Heart left ventricle (tissue), 16 donors: ENCODE data around the gene CBFA2T3. TPM values are rescaled to one million over a fixed set of nuclear protein-coding genes. Genes with fewer than 3 reads are reported as not detected.

ENCODE experiments used
- ATAC-seq, 4 donors: fragments of 200-7000 bp; cut with Tn5 transposase; one replicate each; pipeline ENCODE4 v1.9.1; 2020 to 2022; ENCODE audit warnings: moderate library complexity in 4 of 4, mild to moderate bottlenecking in 3 of 4, moderate number of reproducible peaks in 1 of 4
- DNase-seq, 5 donors: peaks; one replicate each; pipeline ENCODE4 v3.0.0-alpha.2; 2020
- H3K27ac ChIP-seq, 12 donors: fragments of 200-600 bp; sonication (generic) in 4 of 12; one replicate each; pipeline versions ENCODE4 v1.5.0 to v1.8.0; 2016 to 2022; ENCODE audit warnings: mild to moderate bottlenecking in 2 of 12
- H3K27me3 ChIP-seq, 9 donors: fragments of 200-600 bp; sonication (generic) in 2 of 9; one replicate each; pipeline versions ENCODE4 v1.5.1 to v1.8.0; 2016 to 2022; ENCODE audit warnings: mild to moderate bottlenecking in 3 of 9
- H3K36me3 ChIP-seq, 9 donors: fragments of 200-600 bp; sonication (generic) in 2 of 9; one replicate each; pipeline versions ENCODE4 v1.5.0 to v1.8.0; 2018 to 2022; ENCODE audit warnings: mild to moderate bottlenecking in 2 of 9
- H3K4me1 ChIP-seq, 12 donors: fragments of 200-600 bp; sonication (generic) in 4 of 12; one replicate each; pipeline versions ENCODE4 v1.5.0 to v1.8.0; 2016 to 2022; ENCODE audit warnings: mild to moderate bottlenecking in 3 of 12
- H3K4me3 ChIP-seq, 12 donors: fragments of 200-600 bp; sonication (generic) in 4 of 12; one replicate each; pipeline versions ENCODE4 v1.5.0 to v1.8.0; 2017 to 2022; ENCODE audit warnings: mild to moderate bottlenecking in 9 of 12, moderate library complexity in 4 of 12
- H3K9me3 ChIP-seq, 12 donors: fragments of 200-600 bp; sonication (generic) in 4 of 12; one replicate each; pipeline versions ENCODE4 v1.5.0 to v1.8.0; 2016 to 2022; ENCODE audit warnings: mild to moderate bottlenecking in 1 of 12
- POLR2A ChIP-seq, 2 donors: fragments of 450-650 bp; IDR thresholded peaks; one replicate each; pipeline ENCODE4 v1.6.1; 2017; ENCODE audit warnings: antibody characterized with exemption in 2 of 2, mild to moderate bottlenecking in 2 of 2, moderate library complexity in 2 of 2
- WGBS, 4 donors: extraction: QIAGEN DNeasy Blood & Tissue Kit in 2 of 4; methylation state at CpG; one replicate each; pipeline versions ENCODE4 v1.1.5 to v1.1.7; 2013 to 2018; 5-methylcytosine and 5-hydroxymethylcytosine counted together
- intact Hi-C, 10 donors: fragments of 100-400 bp; cut with DNase I; formaldehyde crosslinking; loops; one replicate each; pipeline versions ENCODE4 v1.11.1 to v1.14.2; 2022
- polyA plus RNA-seq, 2 donors: library from polyadenylated mRNA; stranded (reverse); fragments of 200-250 nt; gene quantifications; one replicate each; pipeline ENCODE4 v1.2.3, GENCODE V29; 2013
- total RNA-seq, 9 donors: library from RNA; depleted of rRNA in 2 of 9; stranded (reverse); fragments of >200 nt in 2 of 9; fragmentation: NEBNext Ultra II Directional in 3 of 9; extraction: Animal tissue kit (Norgen Biotek cat#: 25700) in 3 of 9; gene quantifications; one replicate each; pipeline versions ENCODE4 v1.1.0 to v1.2.4, GENCODE V29; 2016 to 2023
- TF ChIP-seq, protein P1 (sequence below), 12 donors: fragments of 200-600 bp; sonication (generic) in 4 of 12; IDR thresholded peaks; one replicate each; pipeline versions ENCODE4 v1.5.0 to v1.8.0; 2018 to 2022; ENCODE audit warnings: antibody characterized with exemption in 12 of 12, mild to moderate bottlenecking in 5 of 12
- donor health status: ischemic (EF 13 %, LVEDD 7.1; RV severe dilation, severe dysfunction).
- donor health status: healthy with polysubstance abuse.
- donor health status: DM: no; HTN: yes; CAD: no.
- donor health status: DM: no; HTN: no; CAD: no.
- donor health status: ischemic (EF 25% LVEDD 6.9; RV normal size, moderate dysfunction).
- donor health status: ischemic (EF 25% LVEDD 5.7; RV mildly dilated, moderate dysfunction).
- donor health status: healthy.
- donor health status: DM: yes; HTN: yes; CAD: no.
- donor health status: ischemic (EF 35%, LVEDD 5.7; RV mildly dilated, moderate dysfunction).
- donor health status: nonischemic (EF 11% LVEDD 7.7; RV severe dilation, severe dysfunction).
- donor health status: DM: yes; HTN: yes; CAD: no.
- donor health status: PGD.
- donor health status: ischemic (EF 29% LVEDD 5.4; RV normal size, mild dysfunction).
- donor health status: nonischemic (EF 23%, LVEDD 6.1; RV moderate dilation, normal function).

Gene CBFA2T3
- total and polyA plus RNA-seq, 11 donors, result 5.0 to 12.0 (median 5.8) TPM

- 80 to 92% (median 85%) methylated on average over 2 to 4 of the region's 4 CpGs for WGBS, 4 donors
- no peak for DNase-seq
- no peaks in the 10 kb centered on the region for H3K27me3 ChIP-seq
- no peaks in the 10 kb centered on the region for H3K9me3 ChIP-seq
- H3K27ac ChIP-seq, result peak overlapping the region in 9 of 12 donors; percentile 5 to 76 (median 43)
- ATAC-seq, result no peak
- H3K36me3 ChIP-seq, result peaks cover 0 to 4% (median 0%) of the 10 kb centered on the region in 9 donors
- H3K4me1 ChIP-seq, result peaks cover 0 to 64% (median 24%) of the 10 kb centered on the region in 12 donors
- TF ChIP-seq POLR2A (IDR thresholded peaks at IDR 0.05), result no peak
- TF ChIP-seq, protein P1, sequence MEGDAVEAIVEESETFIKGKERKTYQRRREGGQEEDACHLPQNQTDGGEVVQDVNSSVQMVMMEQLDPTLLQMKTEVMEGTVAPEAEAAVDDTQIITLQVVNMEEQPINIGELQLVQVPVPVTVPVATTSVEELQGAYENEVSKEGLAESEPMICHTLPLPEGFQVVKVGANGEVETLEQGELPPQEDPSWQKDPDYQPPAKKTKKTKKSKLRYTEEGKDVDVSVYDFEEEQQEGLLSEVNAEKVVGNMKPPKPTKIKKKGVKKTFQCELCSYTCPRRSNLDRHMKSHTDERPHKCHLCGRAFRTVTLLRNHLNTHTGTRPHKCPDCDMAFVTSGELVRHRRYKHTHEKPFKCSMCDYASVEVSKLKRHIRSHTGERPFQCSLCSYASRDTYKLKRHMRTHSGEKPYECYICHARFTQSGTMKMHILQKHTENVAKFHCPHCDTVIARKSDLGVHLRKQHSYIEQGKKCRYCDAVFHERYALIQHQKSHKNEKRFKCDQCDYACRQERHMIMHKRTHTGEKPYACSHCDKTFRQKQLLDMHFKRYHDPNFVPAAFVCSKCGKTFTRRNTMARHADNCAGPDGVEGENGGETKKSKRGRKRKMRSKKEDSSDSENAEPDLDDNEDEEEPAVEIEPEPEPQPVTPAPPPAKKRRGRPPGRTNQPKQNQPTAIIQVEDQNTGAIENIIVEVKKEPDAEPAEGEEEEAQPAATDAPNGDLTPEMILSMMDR (IDR thresholded peaks at IDR 0.05), result no peak
- intact Hi-C loops, result loop anchor here in 1 of 10 donors (2.0 kb wide), 1 partner anchor 19 kb away; no protein-coding TSS in a partner anchor
- H3K4me3 ChIP-seq, result no peak overlapping the region
Measured at GRCh38 chr16:88907768-88908167, 69.2 kb downstream of the CBFA2T3 start.

- WGBS, 4 donors, result 89 to 92% (median 91%) methylated on average over 14 to 22 of the region's 22 CpGs
- ATAC-seq (no peak), DNase-seq (no peak)
- no peak overlapping the region for H3K4me3 ChIP-seq
- H3K27ac ChIP-seq, result no peak overlapping the region
- intact Hi-C loops, result no loop called here
- TF ChIP-seq POLR2A (IDR thresholded peaks at IDR 0.05), result no peak
- TF ChIP-seq, protein P1 (IDR thresholded peaks at IDR 0.05), result no peak
- H3K4me1 ChIP-seq, result peaks cover 0 to 58% (median 22%) of the 10 kb centered on the region in 12 donors
- peaks cover 0 to 4% (median 0%) of the 10 kb centered on the region in 9 donors for H3K36me3 ChIP-seq
- H3K9me3 ChIP-seq, result no peaks in the 10 kb centered on the region
- H3K27me3 ChIP-seq, result no peaks in the 10 kb centered on the region
Measured at GRCh38 chr16:88906535-88907105, 70.4 kb downstream of the CBFA2T3 start.

DNA sequence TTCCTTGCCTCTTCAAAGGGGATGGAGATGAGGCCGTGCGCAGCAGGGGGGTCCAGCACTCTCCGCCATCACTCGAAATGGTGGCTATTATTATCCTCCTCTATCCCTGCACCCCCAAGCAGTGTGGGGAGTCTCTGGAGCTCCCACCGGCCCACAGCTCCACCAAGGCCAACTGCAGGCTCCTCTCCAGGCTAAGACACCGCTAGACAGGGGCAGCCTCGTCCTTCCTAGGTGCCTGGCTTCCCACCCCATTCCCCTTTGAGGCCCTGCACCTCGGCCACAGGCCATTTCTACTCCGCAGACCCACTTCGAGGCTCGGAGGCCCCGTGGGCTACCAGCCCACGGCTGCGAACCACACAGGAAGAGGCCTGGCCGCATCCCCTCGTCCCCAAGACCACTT, 71.0 kb downstream of the CBFA2T3 start:
- no peak overlapping the region for H3K4me3 ChIP-seq
- H3K4me1 ChIP-seq, result peaks cover 0 to 52% (median 18%) of the 10 kb centered on the region in 12 donors
- no peak overlapping the region for H3K27ac ChIP-seq
- intact Hi-C loops, result no loop called here
- no peaks in the 10 kb centered on the region for H3K27me3 ChIP-seq
- H3K9me3 ChIP-seq, result no peaks in the 10 kb centered on the region
- DNase-seq, result no peak
- H3K36me3 ChIP-seq, result peaks cover 0 to 9% (median under 1%) of the 10 kb centered on the region in 9 donors
- no peak for ATAC-seq
- WGBS, 4 donors, result 84 to 87% (median 85%) methylated on average over 16 of the region's 16 CpGs
- TF ChIP-seq POLR2A (IDR thresholded peaks at IDR 0.05), result no peak
- TF ChIP-seq, protein P1 (IDR thresholded peaks at IDR 0.05), result no peak

GRCh38 chr16:88905563-88905962, 71.4 kb downstream of the CBFA2T3 start:
- DNase-seq, result no peak
- H3K27ac ChIP-seq, result peak overlapping the region in 2 of 12 donors; percentile 0 to 43
- H3K27me3 ChIP-seq, result no peaks in the 10 kb centered on the region
- H3K9me3 ChIP-seq, result no peaks in the 10 kb centered on the region
- peak in 1 of 4 donors; percentile 8 for ATAC-seq
- H3K4me3 ChIP-seq, result no peak overlapping the region
- 34 to 46% (median 42%) methylated on average over 5 to 13 of the region's 13 CpGs for WGBS, 4 donors
- TF ChIP-seq, protein P1 (IDR thresholded peaks at IDR 0.05), result no peak
- no peak for TF ChIP-seq POLR2A (IDR thresholded peaks at IDR 0.05)
- intact Hi-C loops, result no loop called here
- peaks cover 0 to 47% (median 14%) of the 10 kb centered on the region in 12 donors for H3K4me1 ChIP-seq
- peaks cover 0 to 13% (median 5%) of the 10 kb centered on the region in 9 donors for H3K36me3 ChIP-seq
